ENCODE data around the gene ACP3.

GRCh38 chr3:132311841-132312240 is 5.4 kb upstream of the ACP3 start:
- TF ChIP-seq CTCF (IDR thresholded peaks at IDR 0.05; ENCODE audit: poor library complexity), result no peak
- no peak for TF ChIP-seq EZH2 (IDR thresholded peaks at IDR 0.05; ENCODE audit: borderline replicate concordance)

Data from hepatocyte (in vitro differentiated cells).